GM10847 (cell line): ENCODE data around the gene ERG.

ENCODE experiments used
- POLR2A ChIP-seq: IDR thresholded peaks from 2 replicates; pipeline ENCODE4 v1.6.1; 2011; ENCODE audit not compliant: insufficient read length; ENCODE audit errors: extremely low read depth

The ERG gene

GRCh38 chr21:38341546-38342012, 156.7 kb downstream of the ERG start:
- no peak for TF ChIP-seq POLR2A

- no peak for TF ChIP-seq POLR2A
Measured at GRCh38 chr21:38340131-38340530, 158.1 kb downstream of the ERG start.

GRCh38 chr21:38337793-38338192, 160.5 kb downstream of the ERG start:
- TF ChIP-seq POLR2A, result no peak

- TF ChIP-seq POLR2A, result no peak
Measured at GRCh38 chr21:38334866-38335265, 163.4 kb downstream of the ERG start.

GRCh38 chr21:38333301-38334272, 164.7 kb downstream of the ERG start:
- TF ChIP-seq POLR2A, result no peak

DNA sequence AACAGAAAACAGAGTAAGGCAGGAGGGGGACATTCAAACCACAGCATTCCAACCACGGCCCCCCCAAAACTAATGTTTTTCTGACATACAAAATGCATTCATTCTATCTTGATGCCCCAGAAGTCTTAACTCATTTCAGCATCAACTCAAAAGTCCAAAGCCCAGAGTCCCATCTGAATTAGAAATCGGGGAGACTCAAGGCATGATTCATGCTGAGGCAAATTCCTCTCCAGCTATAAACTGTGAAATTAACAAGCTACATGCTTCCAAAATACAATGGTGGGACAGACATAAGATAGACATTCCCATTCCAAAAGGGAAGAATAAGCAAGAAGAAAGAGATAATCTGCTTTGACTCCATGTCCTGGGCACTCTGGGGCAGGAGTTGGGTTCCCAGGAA, 167.6 kb downstream of the ERG start:
- no peak for TF ChIP-seq POLR2A
